HG02759 (cell line): Measurements from ENCODE around the gene ADAM10.
"Not testable (repeated sequence)": the region's sequence is repeated elsewhere in the genome, so short reads cannot be mapped to it uniquely, and the experiment has no call there.

Source experiments
- ATAC-seq: cut with Tn5 transposase; IDR thresholded peaks from one replicate; pipeline ENCODE4 v1.9.1; 2021; ENCODE audit warnings: mild to moderate bottlenecking, moderate library complexity; ENCODE audit not compliant: unreplicated experiment

The ADAM10 gene, protein sequence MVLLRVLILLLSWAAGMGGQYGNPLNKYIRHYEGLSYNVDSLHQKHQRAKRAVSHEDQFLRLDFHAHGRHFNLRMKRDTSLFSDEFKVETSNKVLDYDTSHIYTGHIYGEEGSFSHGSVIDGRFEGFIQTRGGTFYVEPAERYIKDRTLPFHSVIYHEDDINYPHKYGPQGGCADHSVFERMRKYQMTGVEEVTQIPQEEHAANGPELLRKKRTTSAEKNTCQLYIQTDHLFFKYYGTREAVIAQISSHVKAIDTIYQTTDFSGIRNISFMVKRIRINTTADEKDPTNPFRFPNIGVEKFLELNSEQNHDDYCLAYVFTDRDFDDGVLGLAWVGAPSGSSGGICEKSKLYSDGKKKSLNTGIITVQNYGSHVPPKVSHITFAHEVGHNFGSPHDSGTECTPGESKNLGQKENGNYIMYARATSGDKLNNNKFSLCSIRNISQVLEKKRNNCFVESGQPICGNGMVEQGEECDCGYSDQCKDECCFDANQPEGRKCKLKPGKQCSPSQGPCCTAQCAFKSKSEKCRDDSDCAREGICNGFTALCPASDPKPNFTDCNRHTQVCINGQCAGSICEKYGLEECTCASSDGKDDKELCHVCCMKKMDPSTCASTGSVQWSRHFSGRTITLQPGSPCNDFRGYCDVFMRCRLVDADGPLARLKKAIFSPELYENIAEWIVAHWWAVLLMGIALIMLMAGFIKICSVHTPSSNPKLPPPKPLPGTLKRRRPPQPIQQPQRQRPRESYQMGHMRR

DNA sequence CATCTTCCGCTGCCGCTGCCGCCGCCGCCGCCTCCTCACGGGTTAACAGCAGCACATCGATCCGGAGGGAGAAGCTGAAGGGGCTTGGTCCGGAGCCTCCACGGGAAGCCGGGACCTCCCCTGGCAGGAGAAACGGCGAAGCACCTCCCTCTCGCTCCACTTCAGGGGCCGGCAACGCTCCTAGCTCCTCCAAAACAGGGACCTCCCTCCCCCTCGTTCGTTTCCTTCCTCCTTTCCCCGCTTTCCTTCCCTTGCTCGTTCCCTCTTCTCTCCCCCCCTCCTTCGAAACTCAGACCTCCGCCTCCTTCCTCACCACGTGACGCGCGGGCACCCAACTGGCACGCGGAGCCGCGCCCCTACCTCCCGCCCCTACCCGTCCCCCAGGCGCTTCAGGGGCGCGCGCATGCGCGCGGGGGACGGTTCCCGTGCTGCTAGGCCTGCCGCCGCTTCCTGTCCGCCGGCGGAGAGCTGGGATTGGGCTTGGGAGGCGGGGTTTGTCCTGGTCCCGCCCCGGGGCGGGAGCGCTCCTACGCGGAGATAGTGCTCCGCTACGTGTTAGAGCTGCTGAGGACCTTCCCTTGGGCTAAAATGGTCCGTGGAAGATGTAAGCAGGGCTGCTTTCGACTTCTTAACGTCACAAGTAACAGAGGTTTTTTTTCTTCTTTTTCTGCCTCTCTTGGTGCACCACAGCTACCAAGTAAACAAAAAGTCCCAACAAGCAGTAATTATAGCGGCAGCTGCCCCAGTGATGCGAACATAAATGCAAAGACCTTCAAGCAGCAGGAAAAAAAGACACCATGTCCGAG is at the start of gene ADAM10:
Gene ADAM10 (minus strand): TSS at position 176 of the 806 bp plus-strand sequence. CDS start 173 bp downstream, at position 3.
- peak; percentile 90 for ATAC-seq

DNA sequence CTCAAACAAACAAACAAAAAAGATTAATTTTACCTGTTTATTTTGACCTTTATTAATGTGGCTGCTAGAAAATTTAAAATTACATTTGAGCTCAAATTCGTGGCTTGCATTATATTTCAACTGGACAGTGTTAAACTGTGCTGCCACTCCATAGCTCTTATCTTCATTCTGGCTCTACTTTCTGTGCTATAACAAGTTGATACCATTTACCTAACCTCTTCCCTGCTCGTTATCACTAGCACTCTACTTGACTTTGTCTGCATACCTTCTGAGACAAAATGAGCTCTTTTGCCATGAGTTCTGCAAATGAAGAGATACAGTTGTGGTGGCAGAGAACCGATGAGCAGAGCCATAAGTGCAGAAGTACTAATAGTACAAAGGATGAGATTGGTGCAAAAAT is 48.0 kb upstream of the ADAM10 start:
- ATAC-seq: no peak

DNA sequence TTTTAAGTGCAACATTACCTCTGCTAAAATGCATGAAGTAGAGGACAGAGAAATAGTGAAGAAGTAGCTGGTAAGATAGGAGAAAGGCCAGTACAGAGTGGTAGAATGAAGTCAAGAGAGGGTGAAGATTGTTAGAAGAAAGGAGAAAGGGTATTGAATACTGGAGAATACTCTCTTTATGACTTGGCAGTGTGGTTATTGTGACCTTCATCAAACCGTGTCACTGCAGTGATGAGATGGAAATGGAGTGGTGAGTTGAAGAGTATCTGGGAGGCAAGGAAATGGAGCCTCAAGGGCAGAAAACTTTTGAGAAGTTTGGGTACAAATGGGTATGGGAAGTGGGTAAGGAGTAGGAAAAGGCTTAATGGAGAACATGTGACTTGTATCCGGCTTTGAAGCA is 46.3 kb upstream of the ADAM10 start:
- no peak for ATAC-seq

DNA sequence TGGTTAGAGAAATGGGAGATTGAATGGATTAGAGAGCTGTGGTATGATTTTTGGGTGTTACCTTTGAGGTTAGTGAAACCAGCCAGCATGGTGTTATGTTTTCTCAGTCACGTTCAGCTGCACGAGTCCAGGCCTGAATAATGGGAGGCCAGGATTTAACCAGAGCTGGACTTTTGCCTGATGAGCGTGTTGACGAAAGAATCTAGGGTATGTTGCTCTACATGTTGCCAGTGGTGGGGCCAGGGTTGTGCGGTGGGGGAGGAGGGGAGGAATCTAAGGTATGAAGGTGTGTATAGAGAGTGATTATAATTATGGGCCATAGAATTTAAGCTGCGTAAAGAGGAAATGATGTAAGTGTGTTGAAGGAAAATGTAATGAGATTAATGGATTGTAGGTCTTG is 44.4 kb upstream of the ADAM10 start:
- no peak for ATAC-seq

DNA sequence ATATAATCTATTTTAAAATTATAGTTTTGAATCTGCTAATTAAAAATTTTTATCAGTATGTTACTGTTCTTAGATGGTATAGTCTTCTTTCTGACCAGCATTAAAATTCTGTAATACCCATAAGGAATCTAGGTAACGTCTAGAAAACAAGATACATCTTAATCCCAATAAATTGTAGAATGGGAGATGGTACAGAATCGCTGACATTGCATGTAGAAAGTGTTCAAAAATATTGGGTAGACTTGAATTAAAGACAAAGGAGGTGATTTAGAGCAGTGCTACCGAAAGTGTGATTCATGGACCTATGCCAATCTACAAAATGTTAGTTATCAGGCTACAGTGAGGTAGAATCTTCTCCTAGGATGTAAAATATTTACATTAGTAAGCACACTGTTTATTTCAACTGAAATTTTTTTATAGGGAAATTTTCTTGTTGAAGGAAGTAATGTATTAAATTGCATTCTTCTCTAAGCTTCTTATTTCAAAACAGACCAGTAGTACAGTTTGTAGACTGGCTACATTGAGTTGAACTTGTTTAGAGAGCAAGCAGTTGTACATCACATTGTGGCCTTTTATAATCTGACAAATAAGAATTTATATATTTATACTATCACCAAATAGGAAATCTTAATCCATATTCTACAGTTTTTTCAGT is 38.7 kb upstream of the ADAM10 start:
- no peak for ATAC-seq

DNA sequence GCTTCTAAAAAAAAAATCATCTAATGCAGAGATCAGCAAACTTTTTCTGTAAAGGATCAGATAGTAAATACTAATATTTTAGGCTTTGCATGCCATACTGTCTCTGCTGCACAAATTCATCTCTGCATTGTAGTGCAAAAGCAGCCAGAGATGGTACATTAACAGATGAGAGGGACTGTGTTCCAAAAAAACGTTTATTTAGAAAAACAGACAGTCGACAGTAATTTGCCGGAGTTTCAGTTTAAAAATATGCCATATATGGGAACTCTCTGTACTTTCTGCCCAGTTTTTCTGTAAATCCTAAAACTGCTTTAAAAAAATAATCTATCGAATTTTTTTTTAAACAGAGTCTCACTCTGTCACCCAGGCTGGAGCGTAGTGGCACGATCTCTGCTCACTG is 35.8 kb upstream of the ADAM10 start:
- no peak for ATAC-seq

DNA sequence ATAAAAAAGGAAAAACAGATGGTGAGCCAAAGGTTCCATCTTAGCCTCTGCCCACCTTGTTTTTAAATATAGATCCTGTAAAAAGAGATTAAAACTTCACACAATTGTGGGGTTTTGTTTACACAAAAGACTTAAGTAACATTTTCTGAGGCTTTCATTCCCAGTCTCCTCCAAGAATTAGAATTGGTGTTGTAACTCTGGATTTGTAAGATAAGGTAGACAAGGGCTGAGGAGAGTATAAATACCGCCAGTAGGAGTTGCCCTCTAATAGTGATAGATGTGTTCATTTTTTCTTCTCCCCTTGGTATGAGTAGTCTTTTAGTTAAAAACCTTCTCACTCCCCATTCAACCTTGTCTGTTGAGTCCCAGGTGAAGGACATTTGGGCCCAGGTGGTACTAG is 30.0 kb upstream of the ADAM10 start:
- no peak for ATAC-seq

DNA sequence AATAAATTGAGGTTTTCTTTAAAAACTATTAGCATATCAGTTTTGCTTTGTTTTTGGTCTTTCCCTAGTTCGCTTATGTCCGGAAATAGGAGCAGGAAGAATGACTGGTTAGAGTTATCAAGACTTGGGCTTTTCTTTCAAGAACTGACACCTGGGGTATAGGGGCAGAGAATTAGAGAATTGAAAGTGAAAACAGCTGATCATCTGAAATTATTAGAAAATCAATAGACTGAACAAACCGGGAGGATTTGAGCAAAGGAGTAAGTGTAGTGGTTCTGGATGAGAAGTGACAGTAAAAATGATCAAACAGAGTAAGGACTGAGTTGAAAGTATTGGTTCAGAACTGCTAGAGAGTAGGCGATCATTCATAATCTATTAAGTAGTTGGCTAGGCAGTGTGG is 27.6 kb upstream of the ADAM10 start:
- ATAC-seq: no peak

DNA sequence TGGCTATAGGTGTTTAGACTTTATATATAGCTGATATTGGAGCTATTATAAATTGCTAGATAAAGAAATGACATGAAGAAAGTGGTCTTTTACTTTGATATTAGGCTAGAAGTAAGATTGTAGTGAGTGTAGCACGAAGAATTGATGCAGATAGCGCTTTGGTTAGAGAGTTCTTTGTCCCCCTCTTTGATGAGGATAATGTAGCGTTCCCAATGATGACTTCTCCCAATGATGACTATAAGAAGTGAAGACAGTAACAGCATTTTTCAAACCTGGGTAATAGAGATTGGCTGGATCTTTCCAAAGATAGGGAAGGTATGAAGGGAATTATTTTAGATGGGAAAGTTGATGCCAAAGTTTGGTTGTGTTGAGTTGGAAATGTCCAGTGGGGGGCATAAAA is 25.9 kb upstream of the ADAM10 start:
- ATAC-seq: no peak

DNA sequence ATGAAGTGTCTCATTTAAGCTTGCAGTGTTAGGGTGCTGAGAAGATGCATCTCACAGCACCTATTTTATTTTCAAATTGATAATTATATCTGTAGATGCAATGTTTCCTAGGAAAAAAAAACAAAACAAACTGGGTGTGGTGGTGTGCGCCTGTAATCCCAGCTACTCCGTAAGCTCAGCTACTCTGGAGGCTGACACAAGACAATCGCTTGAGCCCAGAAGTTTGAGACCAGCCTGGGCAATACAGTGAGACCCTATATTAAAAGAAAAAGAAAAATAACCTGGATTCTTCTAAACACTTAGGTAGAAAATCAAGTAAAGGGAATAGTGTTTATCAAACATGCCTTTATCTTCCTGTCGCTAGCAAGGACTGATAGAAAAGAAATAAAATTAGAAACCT is 23.5 kb upstream of the ADAM10 start:
- ATAC-seq: no peak

DNA sequence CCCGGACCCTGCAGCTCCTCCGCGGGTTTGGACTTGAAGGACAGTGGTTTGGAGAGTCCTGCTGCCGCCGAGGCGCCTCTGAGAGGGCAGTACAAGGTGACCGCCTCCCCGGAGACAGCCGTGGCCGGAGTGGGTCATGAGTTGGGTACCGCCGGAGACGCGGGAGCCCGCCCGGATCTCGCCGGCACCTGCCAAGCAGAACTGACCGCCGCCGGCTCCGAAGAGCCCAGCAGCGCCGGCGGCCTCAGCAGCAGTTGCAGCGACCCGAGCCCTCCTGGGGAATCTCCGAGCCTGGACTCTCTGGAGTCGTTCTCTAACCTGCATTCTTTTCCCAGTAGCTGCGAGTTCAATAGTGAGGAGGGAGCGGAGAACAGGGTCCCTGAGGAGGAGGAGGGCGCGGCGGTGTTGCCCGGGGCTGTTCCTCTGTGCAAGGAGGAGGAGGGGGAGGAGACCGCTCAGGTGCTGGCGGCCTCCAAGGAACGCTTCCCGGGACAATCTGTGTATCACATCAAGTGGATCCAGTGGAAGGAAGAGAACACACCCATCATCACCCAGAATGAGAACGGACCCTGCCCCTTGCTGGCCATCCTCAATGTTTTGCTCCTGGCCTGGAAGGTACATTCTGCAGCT is 22.2 kb upstream of the ADAM10 start:
- peak; percentile 7 for ATAC-seq

DNA sequence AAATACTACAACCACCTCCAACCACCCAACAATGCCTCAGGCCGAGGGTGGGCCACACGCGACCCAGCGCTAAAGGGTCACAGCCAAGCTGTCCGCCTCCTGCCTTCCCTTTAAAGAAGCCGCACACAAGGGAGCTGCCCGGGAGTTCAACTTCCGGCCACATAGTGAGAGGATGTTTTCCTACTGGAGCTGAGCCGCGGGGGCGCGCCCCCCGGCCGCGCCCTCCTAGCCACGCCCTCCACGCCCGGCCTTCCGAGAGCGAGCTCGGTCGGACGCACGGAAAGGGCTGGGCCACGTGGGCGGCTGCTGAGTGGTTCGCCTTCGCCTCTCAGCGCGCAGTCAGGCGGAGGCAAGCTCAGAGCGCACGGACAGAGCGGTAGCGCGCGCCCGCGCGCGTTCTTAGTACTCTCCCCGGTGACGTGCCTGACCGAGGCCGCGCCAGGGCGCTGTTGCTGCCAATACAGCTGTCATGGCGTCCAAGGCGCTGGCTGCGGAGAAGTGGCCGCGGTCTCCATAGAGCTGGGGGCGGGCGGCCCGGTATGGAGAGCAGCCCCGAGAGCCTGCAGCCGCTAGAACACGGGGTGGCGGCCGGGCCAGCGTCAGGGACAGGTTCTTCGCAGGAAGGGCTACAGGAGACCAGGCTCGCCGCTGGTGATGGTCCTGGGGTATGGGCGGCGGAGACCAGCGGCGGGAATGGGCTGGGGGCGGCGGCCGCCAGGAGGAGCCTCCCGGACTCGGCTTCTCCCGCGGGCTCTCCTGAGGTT is 21.5 kb upstream of the ADAM10 start, which contains the start of gene MINDY2:
Gene MINDY2 (plus strand): TSS at position 446 of the 764 bp plus-strand sequence. CDS start 94 bp downstream, at position 540.
- ATAC-seq: peak; percentile 96

DNA sequence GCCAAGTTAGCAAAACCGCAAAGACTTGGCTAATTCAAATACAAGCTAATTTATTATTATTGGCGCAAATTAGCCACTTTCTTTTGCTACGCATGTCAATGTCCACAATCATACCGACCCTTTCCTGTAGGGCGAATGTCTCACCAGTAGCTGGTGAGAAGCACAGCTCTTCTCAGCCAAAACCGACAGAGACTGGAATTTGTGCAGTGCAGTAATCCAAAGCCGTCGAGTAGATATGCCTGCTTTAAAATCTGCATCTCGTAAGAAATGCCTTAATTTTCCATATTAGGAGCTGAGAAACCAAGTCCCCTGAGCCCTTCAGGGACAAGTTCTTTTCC is 21.0 kb upstream of the ADAM10 start:
- ATAC-seq: no peak

DNA sequence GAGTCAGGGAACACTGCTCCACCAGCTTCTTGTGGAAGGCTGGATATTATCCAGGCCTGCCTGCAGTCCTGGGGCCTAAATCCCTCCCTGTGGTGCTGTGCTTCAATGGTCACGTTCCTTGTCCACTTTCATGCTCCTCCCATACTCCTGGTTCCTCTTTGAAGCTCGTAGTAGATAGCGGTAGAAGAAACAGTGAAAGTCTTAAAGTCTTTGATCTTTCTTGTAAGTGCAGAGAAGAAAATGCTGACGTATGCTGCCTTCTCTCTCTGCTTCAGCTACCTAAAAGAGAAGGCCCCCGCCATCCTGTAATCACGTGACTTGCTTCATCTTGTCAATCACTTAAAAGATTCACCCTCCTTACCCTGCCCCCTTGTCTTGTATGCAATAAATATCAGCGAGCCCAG is 19.1 kb upstream of the ADAM10 start:
- ATAC-seq: not testable (repeated sequence)

DNA sequence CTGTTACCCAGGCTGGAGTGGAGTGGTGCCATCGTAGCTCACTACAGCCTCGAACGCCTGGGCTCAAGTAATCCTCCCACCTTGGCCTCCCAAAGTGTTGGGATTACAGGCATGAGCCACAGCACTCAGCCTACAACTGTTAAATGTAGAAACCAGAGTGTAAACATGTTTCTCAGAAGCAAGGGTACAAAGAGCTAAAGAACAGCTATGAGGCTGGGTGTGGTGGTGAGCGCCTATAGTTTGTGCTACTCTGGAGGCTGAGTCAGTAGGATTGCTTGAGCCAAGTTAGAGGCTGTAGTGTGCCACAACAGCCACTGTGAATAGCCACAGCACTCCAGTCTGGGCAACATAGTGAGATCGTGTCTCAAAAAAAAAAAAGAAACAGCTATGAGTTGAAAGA is 16.8 kb upstream of the ADAM10 start:
- ATAC-seq: no peak

DNA sequence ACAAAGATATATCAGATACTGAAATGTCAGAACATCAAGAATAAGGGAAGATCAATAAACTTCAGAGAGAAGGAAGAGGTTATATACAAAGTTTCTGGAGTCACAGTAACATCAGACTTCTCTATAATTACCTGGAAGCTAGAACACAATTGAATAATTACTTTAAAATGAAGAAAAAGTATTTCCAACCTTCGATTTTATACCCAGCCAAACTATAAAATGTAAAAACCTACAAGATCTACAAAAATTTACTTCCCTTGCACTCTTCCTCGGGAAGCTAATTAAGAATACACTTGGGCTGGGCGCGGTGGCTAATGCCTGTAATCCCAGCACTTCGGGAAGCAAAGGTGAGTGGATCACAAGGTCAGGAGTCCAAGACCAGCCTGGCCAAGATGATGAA is 15.0 kb upstream of the ADAM10 start:
- ATAC-seq: no peak

DNA sequence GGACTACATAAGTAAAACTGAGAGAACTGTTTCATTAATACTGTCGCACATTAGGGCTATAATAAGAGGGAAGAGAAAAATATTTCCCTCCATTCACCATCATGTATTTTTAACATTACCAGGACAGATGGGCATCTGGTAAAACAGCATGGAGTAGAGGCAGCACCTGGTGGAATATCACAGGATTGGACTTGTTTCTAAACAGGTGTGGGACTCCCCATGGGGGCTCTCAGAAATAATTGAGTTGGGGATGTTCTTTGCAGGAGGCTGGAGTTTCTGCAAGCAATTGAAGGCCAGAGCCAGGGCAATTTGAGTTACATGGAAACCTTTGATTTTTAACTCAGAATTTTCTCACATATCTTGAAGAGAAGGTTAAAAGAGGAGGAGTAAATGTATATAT is 13.2 kb upstream of the ADAM10 start:
- ATAC-seq: no peak

DNA sequence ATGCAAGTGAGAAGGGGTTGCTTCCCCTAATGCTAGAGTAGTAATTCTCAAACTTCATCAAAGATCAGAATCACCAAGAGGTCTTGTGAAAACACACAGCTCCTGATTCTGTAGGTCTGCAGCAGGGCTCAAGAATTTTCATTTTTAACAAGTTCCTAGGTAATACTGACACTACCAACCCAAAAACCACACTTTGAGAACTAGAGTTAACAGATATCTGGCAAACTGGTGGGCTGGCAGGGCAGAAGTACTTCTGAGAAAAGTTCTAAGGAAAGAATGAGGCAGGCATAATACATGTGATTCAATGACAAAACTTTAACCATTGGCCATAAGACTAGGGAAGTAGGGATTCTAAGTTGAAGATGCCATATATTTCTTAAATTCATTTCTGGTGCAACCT is 12.8 kb upstream of the ADAM10 start:
- ATAC-seq: no peak

DNA sequence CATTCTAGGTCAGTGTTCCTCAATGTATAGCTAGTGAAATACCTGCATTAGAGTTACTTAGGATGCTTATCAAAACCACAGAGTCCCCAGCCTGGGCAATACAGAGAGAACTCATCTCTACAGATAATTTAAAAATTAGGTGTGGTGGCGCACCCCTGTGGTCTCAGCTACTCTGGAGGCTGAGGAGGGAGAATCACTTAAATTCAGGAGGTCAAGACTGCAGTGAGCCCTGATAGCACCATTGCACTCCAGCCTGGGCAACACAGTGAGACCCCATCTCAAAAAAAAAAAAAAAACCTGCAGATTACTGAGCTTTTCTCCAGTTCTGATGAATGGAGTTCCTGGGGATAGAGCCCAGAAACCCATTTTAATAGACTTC is 11.5 kb upstream of the ADAM10 start:
- no peak for ATAC-seq
